Mammary epithelial cell (primary cell): Measurements from ENCODE around the gene KIF7.

Experiments
- CTCF ChIP-seq, 2 donors: IDR thresholded peaks in 1 of 2; conservative IDR thresholded peaks in 1 of 2; 2 replicates each; pipeline ENCODE4 v1.5.1; 2011 to 2012; ENCODE audit warnings: inconsistent platforms in 2 of 2, low read length in 2 of 2, mild to moderate bottlenecking in 2 of 2, control low read depth in 1 of 2, low read depth in 1 of 2; ENCODE audit not compliant: insufficient read depth in 1 of 2; ENCODE audit errors: extremely low read depth in 1 of 2
- EZH2 ChIP-seq: IDR thresholded peaks from 2 replicates; pipeline ENCODE4 v1.6.1; 2012; ENCODE audit warnings: low read length, inconsistent platforms, borderline replicate concordance

DNA sequence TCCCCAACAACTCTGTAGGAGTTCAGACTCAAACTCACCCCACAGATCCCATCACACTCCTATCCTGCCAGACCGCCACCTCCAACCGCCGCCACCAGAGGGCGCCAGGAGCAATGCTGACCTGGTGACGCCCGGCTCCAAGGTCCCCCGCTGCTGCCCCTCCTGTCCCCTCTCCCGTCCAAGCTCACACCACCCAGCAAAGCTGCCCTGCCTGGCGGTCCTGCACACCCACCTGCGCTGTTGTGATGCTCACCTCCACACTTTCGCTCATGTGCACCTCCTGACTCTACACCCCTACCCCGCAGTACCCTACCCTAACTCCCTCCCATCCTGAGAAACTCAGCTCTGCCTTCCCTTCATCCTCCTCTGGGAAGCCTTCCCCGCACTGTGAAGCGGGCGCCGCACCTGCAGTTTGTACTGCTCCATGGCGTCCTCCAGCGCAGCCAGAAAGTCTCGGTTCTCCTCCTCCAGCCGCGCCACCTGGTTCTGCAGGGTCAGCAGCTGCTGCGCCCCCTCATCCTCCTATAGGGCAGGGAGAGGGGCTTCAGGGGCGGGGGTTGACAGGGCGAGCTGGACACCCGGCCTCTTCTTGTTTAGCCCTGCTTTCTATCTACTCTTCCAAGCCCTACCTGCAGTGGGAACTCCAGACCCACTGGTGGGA lies 7.9 kb downstream of the KIF7 start:
- TF ChIP-seq CTCF (conservative IDR thresholded peaks at IDR 0.05 in 1 of 2, IDR thresholded peaks at IDR 0.05 in 1 of 2; ENCODE audit: extremely low read depth in 1 of 2, insufficient read depth in 1 of 2, low read depth in 1 of 2, low read length in 2 of 2), result peak; percentile 80 to 92
- TF ChIP-seq EZH2, result no peak
